ENCODE measurements around the gene RTL10.

RTL10 gene

DNA sequence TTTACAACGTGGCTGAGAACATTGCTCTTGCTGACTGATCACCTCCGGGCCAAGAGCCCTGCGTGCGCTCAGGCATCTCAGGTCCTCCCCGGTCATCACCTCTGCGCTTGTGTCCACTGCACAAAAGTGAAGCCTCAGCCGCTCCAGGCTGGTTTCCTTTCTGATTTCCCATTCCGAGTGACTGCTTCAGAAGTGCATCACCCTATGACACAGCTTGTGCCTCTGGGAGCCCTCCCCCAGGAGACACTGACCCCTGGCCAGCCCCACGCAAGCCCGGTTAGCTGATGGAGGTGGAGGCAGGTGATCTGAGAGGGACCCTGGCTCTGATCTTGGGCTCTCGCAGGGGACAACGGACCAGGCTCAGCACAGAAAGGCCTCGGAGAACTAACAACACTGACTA, 38.3 kb upstream of the RTL10 start:
- TF ChIP-seq, protein P1, sequence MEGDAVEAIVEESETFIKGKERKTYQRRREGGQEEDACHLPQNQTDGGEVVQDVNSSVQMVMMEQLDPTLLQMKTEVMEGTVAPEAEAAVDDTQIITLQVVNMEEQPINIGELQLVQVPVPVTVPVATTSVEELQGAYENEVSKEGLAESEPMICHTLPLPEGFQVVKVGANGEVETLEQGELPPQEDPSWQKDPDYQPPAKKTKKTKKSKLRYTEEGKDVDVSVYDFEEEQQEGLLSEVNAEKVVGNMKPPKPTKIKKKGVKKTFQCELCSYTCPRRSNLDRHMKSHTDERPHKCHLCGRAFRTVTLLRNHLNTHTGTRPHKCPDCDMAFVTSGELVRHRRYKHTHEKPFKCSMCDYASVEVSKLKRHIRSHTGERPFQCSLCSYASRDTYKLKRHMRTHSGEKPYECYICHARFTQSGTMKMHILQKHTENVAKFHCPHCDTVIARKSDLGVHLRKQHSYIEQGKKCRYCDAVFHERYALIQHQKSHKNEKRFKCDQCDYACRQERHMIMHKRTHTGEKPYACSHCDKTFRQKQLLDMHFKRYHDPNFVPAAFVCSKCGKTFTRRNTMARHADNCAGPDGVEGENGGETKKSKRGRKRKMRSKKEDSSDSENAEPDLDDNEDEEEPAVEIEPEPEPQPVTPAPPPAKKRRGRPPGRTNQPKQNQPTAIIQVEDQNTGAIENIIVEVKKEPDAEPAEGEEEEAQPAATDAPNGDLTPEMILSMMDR (conservative IDR thresholded peaks at IDR 0.05), result no peak
- H3K27ac ChIP-seq, result no peak overlapping the region

DNA sequence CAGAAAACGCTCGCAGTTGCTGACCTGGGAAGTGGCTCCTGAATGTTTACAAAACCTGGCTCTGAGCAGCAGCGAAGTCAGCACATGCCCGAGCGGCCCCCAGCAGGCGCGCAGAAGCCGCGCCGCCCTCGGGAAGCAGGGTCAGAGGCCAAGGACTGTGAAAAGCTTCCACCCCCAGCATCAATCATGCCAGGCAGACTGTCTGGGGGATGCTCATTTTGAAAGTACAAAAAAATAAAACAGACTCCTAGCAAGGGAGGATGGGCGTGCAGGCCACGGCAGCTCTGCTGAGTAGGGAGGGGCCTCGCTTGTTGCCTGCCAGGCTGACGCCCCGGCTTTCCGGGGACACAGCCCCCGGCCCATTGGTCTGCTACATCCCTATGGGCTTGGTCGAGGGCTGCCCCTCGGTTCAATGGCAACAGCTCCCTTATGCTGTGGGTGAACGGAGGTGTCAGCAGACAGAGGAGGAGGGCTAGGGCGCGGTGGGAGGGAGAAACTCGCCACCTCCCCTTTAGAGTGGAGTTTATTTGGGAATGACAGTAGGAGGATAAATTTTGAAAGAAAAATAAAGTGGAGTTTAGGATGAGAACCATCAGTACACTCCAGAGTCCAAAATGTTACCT, 37.7 kb upstream of the RTL10 start:
- peak overlapping the region; percentile 42 for H3K27ac ChIP-seq

DNA sequence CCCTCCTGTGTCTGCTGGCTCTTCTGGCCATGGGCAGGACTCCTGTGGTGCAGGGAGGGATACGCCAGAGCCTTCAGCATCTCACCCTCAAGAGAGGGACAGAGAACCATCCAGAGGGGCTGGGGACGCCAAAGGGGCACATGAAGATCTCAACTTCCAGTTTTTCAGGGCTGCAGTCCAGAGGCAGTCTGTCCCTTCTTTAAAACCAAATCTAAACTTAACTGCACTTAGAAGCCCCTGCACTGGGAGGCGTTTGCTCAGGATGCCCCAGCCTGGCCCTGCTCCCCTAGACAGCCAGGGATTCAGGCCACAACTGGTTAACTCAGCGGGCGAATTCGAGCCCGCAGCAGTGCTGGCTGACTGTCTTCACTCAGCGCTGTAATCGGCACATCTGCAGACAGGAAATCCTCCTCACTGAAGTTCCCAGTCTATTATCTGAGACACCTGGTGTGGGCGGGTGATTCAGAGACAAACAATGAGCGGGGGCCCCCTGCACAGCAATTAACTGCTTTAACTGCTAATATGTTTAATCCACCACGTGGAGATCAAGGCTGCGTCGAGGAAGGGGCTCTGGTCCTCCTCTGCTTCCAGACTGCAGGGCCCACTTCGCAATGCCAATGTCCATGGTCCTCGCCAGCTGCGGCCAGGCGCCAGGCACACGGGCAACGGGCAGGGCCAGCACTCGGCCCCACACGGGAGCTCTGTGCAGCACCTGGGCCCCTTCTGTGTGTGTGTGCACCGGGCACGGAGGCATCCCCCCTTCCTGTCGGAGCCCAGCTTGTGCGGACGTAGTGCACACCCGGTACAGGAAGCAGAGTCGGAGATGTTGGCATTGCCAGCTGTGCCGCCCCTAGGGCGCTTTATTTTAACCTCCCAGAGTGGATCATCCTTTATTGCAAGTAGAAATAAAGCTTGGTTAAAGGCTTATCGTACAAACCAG, 36.9 kb upstream of the RTL10 start:
- peak overlapping the region; percentile 42 for H3K27ac ChIP-seq
- TF ChIP-seq, protein P1 (conservative IDR thresholded peaks at IDR 0.05), result no peak

More for the DNA sequence above, 37.7 kb upstream of the RTL10 start:
- TF ChIP-seq, protein P1 (conservative IDR thresholded peaks at IDR 0.05), result no peak

DNA sequence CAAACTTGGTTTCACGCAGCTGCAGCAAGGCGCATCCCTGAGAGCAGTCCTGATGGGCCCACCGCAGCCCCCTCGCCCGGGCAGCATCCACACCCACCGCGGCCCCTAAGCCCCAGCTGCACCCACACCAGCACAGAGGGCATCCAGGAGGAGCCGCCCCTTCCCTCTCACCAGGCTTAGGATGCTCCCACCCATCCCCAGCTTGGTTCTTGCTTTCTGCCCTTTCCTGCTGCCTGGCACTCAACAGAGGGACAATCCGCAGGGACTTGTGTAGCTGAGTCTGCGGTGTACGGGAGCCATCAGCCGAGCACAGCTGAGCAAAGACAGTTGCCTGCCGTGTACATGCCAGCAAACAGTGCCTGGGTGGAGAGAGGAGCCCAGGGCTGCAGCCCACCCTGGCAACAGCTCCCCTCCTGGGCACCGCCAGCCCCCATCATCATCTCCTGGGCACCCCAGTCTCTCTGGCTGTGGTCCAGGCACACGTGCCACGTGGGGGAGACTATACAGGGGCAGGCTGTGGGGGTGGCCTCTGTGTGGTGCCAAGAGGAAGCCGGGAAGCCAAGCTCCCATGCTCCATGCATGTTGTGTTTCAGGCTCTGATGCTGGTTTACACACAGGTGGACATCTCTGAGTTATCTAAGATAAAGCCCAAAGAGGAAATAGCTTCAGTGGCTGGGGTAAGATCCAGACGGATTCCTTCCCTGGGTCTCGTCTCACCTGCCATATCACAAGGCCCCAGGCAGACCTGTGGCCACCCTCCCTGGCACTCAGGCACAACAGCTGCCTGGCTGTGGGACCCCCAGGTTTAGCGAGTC, 36.0 kb upstream of the RTL10 start:
- TF ChIP-seq, protein P1 (conservative IDR thresholded peaks at IDR 0.05), result no peak
- H3K27ac ChIP-seq, result peak overlapping the region; percentile 42; the same call in 1 of the 2 replicates

DNA sequence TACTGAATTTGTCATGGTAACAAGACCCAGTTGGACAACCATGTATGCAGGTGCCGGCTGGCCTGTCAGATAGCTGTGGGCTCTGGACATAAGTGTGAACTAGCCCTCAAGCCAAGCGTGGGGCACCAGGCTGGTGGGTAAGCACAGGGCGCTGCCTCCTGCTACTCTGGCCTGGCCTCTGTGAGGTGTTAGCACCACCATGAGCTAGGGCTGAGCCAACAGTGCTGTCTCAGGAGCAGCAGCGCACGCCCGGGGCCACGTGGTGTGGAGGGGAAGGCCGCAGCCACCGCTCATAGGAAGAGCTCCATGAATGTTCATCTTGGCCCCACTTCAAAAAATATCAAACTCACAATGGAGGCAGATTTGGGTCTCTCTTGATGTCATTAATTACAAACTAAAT, 35.3 kb upstream of the RTL10 start:
- H3K27ac ChIP-seq, result no peak overlapping the region
- TF ChIP-seq, protein P1 (conservative IDR thresholded peaks at IDR 0.05), result no peak

DNA sequence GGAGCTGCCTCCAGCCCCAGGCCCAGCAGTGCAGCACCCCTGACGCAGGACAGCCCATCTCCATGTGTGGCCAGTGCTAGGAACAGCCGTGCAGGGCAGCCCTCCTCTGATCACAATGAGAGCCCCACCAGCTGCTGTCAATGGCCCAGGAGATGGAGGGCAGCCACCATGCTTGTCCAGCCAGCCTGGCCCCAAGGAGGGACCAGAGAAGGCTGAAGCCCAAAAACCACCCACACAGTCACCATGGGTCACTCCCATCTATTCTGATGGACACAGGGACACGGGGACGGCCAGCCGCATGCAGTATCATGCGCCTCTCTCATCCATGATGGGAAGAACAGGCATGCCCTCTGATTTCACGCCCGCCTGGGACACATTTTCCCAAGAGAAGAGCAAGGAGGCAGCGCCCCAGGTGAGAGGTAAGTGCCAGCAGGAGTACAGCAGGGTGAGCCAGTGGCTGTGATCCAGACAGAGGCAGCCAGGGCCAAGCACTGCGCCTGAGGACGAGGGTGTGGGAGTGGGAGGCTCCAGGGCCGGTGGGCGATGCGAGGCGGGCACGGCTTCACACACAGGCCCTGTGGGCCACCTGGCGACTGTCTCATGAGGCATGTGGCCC, 33.6 kb upstream of the RTL10 start:
- TF ChIP-seq, protein P1 (conservative IDR thresholded peaks at IDR 0.05), result no peak
- no peak overlapping the region for H3K27ac ChIP-seq
